Upper lobe of left lung (tissue), 4 donors: Measurements from ENCODE around the gene DYNC2H1.

Source experiments
- POLR2A ChIP-seq, 4 donors: fragments of 450-650 bp; IDR thresholded peaks; one replicate each; pipeline ENCODE4 v1.5.1; 2016 to 2017; ENCODE audit warnings: antibody characterized with exemption in 4 of 4, mild to moderate bottlenecking in 2 of 4
- POLR2AphosphoS5 ChIP-seq, 2 donors: sonication (generic); formaldehyde crosslinking; IDR thresholded peaks; one replicate each; pipeline ENCODE4 v1.5.1; 2017; ENCODE audit warnings: antibody characterized with exemption in 2 of 2

GRCh38 chr11:103274025-103274424 lies 164.8 kb downstream of the DYNC2H1 start:
- TF ChIP-seq POLR2AphosphoS5 (IDR thresholded peaks at IDR 0.05) = no peak
- no peak for TF ChIP-seq POLR2A (IDR thresholded peaks at IDR 0.05)
